Heart left ventricle (tissue), 16 donors: ENCODE measurements around the gene FCGR1A. TPM values are rescaled to one million over a fixed set of nuclear protein-coding genes. Genes with fewer than 3 reads are reported as not detected.
A peak's percentile ranks its signal among the peaks of the same experiment; 100 is the strongest.
"Not testable (repeated sequence)": the region's sequence is repeated elsewhere in the genome, so short reads cannot be mapped to it uniquely, and the experiment has no call there.

ENCODE experiments used
- ATAC-seq, 4 donors: fragments of 200-7000 bp; cut with Tn5 transposase; one replicate each; pipeline ENCODE4 v1.9.1; 2020 to 2022; ENCODE audit warnings: moderate library complexity in 4 of 4, mild to moderate bottlenecking in 3 of 4, moderate number of reproducible peaks in 1 of 4
- DNase-seq, 5 donors: peaks; one replicate each; pipeline ENCODE4 v3.0.0-alpha.2; 2020
- H3K27ac ChIP-seq, 12 donors: fragments of 200-600 bp; sonication (generic) in 4 of 12; one replicate each; pipeline versions ENCODE4 v1.5.0 to v1.8.0; 2016 to 2022; ENCODE audit warnings: mild to moderate bottlenecking in 2 of 12
- H3K27me3 ChIP-seq, 9 donors: fragments of 200-600 bp; sonication (generic) in 2 of 9; one replicate each; pipeline versions ENCODE4 v1.5.1 to v1.8.0; 2016 to 2022; ENCODE audit warnings: mild to moderate bottlenecking in 3 of 9
- H3K36me3 ChIP-seq, 9 donors: fragments of 200-600 bp; sonication (generic) in 2 of 9; one replicate each; pipeline versions ENCODE4 v1.5.0 to v1.8.0; 2018 to 2022; ENCODE audit warnings: mild to moderate bottlenecking in 2 of 9
- H3K4me1 ChIP-seq, 12 donors: fragments of 200-600 bp; sonication (generic) in 4 of 12; one replicate each; pipeline versions ENCODE4 v1.5.0 to v1.8.0; 2016 to 2022; ENCODE audit warnings: mild to moderate bottlenecking in 3 of 12
- H3K4me3 ChIP-seq, 12 donors: fragments of 200-600 bp; sonication (generic) in 4 of 12; one replicate each; pipeline versions ENCODE4 v1.5.0 to v1.8.0; 2017 to 2022; ENCODE audit warnings: mild to moderate bottlenecking in 9 of 12, moderate library complexity in 4 of 12
- H3K9me3 ChIP-seq, 12 donors: fragments of 200-600 bp; sonication (generic) in 4 of 12; one replicate each; pipeline versions ENCODE4 v1.5.0 to v1.8.0; 2016 to 2022; ENCODE audit warnings: mild to moderate bottlenecking in 1 of 12
- WGBS, 4 donors: extraction: QIAGEN DNeasy Blood & Tissue Kit in 2 of 4; methylation state at CpG; one replicate each; pipeline versions ENCODE4 v1.1.5 to v1.1.7; 2013 to 2018; 5-methylcytosine and 5-hydroxymethylcytosine counted together
- intact Hi-C, 10 donors: fragments of 100-400 bp; cut with DNase I; formaldehyde crosslinking; loops; one replicate each; pipeline versions ENCODE4 v1.11.1 to v1.14.2; 2022
- polyA plus RNA-seq, 2 donors: library from polyadenylated mRNA; stranded (reverse); fragments of 200-250 nt; gene quantifications; one replicate each; pipeline ENCODE4 v1.2.3, GENCODE V29; 2013
- total RNA-seq, 9 donors: library from RNA; depleted of rRNA in 2 of 9; stranded (reverse); fragments of >200 nt in 2 of 9; fragmentation: NEBNext Ultra II Directional in 3 of 9; extraction: Animal tissue kit (Norgen Biotek cat#: 25700) in 3 of 9; gene quantifications; one replicate each; pipeline versions ENCODE4 v1.1.0 to v1.2.4, GENCODE V29; 2016 to 2023
- TF ChIP-seq, protein P1 (sequence below), 12 donors: fragments of 200-600 bp; sonication (generic) in 4 of 12; IDR thresholded peaks; one replicate each; pipeline versions ENCODE4 v1.5.0 to v1.8.0; 2018 to 2022; ENCODE audit warnings: antibody characterized with exemption in 12 of 12, mild to moderate bottlenecking in 5 of 12
- donor health status: ischemic (EF 13 %, LVEDD 7.1; RV severe dilation, severe dysfunction).
- donor health status: healthy with polysubstance abuse.
- donor health status: DM: no; HTN: yes; CAD: no.
- donor health status: DM: no; HTN: no; CAD: no.
- donor health status: ischemic (EF 25% LVEDD 6.9; RV normal size, moderate dysfunction).
- donor health status: ischemic (EF 25% LVEDD 5.7; RV mildly dilated, moderate dysfunction).
- donor health status: healthy.
- donor health status: DM: yes; HTN: yes; CAD: no.
- donor health status: ischemic (EF 35%, LVEDD 5.7; RV mildly dilated, moderate dysfunction).
- donor health status: nonischemic (EF 11% LVEDD 7.7; RV severe dilation, severe dysfunction).
- donor health status: DM: yes; HTN: yes; CAD: no.
- donor health status: PGD.
- donor health status: ischemic (EF 29% LVEDD 5.4; RV normal size, mild dysfunction).
- donor health status: nonischemic (EF 23%, LVEDD 6.1; RV moderate dilation, normal function).

The FCGR1A gene
- total and polyA plus RNA-seq, 11 donors, result 0.37 to 52.0 (median 1.9) TPM; not detected in 1

DNA sequence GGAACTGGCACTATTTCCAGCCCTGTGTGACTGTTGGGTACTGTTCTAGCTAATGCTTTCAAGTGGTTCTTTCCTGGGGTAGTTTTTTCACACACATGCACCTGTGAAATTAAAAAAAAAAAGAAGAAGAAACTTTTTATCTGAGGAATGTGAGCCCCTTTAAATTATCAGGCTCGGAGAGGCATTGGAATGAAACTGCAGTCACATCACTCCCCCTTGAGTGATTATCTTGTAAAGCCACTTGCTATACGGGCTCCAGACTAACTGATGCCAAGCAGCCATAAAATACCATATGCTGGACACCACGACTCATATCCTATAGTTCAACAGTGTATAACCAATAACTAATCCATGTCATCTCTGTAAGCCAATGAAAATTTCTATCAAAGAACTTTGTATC lies 5.4 kb upstream of the FCGR1A start:
- 17 to 26% (median 24%) methylated on average over 2 of the region's 3 CpGs for WGBS, 4 donors
- H3K27ac ChIP-seq, result not testable (repeated sequence)

DNA sequence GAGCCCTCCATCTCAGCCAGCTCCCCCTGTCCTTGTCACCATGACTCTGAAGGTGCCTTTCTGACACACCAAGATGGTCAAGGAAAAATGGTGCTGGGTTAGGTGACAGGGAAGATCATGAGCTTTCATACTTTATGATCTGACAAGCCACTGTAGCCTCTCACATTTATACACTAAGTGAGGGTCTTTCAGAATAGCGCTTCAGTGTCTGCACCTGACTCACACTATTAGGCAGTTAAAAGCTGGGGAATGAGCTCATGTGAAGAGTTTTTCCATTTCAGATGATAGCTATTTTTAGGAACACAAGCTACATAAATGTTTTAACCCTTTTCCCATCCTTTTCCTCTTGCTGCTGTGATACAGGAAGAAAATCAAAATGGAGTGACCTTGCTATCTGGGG lies 4.2 kb upstream of the FCGR1A start:
- not testable (repeated sequence) for H3K36me3 ChIP-seq

More for the DNA sequence above, 5.4 kb upstream of the FCGR1A start:
- H3K9me3 ChIP-seq, H3K27me3 ChIP-seq, ATAC-seq, H3K4me1 ChIP-seq, intact Hi-C loops, DNase-seq, H3K4me3 ChIP-seq, H3K36me3 ChIP-seq: not testable (repeated sequence)

DNA sequence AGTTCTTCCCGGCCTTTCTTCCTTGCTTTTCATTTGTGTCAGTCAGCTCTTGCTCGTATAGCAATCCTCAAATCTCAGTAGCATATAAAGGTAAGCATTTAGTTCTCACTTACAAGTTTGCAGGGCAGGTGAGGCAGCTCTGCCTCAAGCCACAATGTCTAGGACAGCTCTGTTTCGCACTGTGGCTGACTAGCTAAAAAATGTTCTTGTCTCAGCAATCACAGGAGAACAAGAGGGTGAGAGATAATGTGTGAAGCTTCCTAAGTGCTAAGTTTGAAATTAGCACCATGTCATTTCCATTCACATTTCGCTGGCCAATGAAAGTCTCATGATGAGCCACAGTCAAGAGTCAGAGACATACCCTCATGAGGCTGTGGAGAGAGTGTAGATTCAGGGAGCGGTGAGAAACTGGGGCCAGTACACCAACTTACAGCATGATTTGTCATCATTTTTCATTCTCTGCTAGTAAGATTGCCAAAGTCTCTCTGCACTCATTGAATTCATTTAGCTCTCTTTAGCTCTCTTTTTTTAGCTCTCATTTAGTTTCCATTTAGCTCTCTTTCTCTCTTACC lies 995 bp upstream of the FCGR1A start:
- ATAC-seq, result not testable (repeated sequence)

More for the DNA sequence above, 4.2 kb upstream of the FCGR1A start:
- H3K27ac ChIP-seq, H3K4me3 ChIP-seq, H3K4me1 ChIP-seq, ATAC-seq, H3K9me3 ChIP-seq, H3K27me3 ChIP-seq, DNase-seq, intact Hi-C loops: not testable (repeated sequence)
- WGBS, 4 donors, result 10 to 18% methylated on average over 1 of the region's 1 CpG; no CpG with 5 or more reads in 2 of the 4 donors

DNA sequence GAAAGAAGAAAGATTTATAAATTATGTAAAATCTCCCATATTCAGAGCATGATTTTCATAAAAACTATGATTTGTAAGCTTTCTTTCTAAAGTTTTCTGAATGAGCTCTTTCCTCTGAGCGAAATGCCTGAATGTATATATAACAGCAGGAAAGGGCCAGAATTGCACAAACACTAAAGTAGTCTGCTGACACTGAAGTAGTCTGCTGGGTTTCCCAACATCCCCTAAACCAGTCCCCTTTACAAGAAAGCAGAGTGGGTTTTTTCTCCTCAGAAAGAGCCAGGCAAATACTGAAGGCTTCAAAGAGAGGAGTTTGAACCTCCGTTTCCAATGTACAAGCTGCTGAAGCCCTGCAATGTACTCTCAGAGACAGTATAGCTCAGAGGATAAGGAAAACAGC lies 795 bp downstream of the FCGR1A start:
- H3K9me3 ChIP-seq, ATAC-seq, H3K4me1 ChIP-seq, DNase-seq, H3K27me3 ChIP-seq, H3K27ac ChIP-seq, H3K36me3 ChIP-seq, H3K4me3 ChIP-seq, intact Hi-C loops: not testable (repeated sequence)
- WGBS, 4 donors, result no CpG with 5 or more reads among the region's 2 CpGs

More for the DNA sequence above, 995 bp upstream of the FCGR1A start:
- H3K4me3 ChIP-seq, H3K27me3 ChIP-seq, intact Hi-C loops, H3K36me3 ChIP-seq, H3K27ac ChIP-seq, H3K9me3 ChIP-seq, DNase-seq, H3K4me1 ChIP-seq: not testable (repeated sequence)
- 66 to 72% (median 70%) methylated on average over 5 of the region's 5 CpGs for WGBS, 4 donors

DNA sequence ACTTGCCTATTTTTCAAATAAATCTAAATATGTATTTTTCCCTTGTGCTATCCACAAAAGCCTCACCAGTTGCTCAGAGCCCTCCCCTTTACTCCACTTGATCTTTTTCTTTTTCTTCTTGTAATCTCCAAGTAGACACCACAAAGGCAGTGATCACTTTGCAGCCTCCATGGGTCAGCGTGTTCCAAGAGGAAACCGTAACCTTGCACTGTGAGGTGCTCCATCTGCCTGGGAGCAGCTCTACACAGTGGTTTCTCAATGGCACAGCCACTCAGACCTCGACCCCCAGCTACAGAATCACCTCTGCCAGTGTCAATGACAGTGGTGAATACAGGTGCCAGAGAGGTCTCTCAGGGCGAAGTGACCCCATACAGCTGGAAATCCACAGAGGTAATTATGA lies 1.4 kb downstream of the FCGR1A start:
- WGBS, 4 donors, result 71 to 80% (median 74%) methylated on average over 3 to 4 of the region's 4 CpGs; no CpG with 5 or more reads in 1 of the 4 donors
- DNase-seq, ATAC-seq, H3K4me1 ChIP-seq, H3K9me3 ChIP-seq, H3K36me3 ChIP-seq, intact Hi-C loops, H3K27ac ChIP-seq, H3K27me3 ChIP-seq: not testable (repeated sequence)
- peak overlapping the region in 1 of 12 donors; percentile 26 for H3K4me3 ChIP-seq

DNA sequence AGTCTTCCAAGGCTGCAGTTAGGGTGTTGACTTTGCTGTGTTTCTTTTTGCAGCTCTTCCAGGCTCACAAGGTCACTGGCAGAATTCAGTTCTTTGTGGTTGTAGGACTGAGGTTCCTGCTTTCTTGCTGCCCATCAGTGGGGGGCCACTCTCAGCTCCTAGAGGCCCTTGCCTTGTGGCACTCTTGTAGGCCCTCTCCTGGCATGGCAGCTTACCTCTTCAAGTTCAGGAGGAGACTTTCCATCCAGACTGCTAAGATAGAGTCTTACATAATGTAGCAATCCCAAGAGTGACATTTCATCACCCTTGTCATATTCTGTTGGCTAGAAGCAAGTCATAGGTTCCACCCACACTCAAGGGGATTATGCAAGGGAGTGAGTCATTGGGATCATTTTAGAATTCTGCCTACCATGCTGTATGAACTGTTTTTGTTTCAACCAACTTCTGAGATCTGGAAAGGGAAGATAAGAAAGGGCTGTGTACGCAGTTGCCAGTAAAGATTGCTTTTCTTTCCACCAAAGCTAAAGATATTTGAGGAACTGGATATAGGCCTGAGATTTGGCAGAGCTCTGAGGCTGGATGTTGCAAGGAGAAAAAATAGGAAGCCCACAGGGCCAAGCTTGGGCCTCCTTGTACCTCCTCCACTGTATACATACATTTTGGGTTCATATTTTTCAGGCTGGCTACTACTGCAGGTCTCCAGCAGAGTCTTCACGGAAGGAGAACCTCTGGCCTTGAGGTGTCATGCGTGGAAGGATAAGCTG lies 5.4 kb downstream of the FCGR1A start:
- DNase-seq (peak in 2 of 5 donors; percentile 29 to 31), ATAC-seq (peak; percentile 61 to 88 (median 84))
- intact Hi-C loops, H3K4me3 ChIP-seq, H3K36me3 ChIP-seq, H3K9me3 ChIP-seq, H3K4me1 ChIP-seq, H3K27me3 ChIP-seq: not testable (repeated sequence)
- 70 to 100% (median 80%) methylated on average over 2 to 3 of the region's 3 CpGs for WGBS, 4 donors
- H3K27ac ChIP-seq, result peak overlapping the region in 1 of 12 donors; percentile 42

DNA sequence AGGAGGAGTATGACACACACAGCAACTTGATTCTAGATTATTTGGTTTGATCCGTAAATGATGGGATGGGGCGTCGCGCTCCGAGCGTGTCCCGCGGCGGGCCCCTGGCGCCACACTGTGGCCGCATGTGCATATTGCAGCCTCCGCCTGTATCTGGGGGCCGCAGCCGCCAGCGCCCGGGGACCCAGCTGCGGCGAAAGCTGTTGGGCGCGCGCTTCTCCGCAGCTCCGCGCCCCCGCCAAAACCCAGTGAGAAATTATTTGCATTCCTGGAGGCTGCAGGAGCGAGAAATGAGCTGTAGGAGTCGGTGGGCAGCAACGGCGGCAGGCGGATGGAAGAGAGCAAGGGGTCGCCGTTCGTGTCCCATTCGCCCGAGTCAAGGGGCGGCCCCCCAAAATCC lies 10.0 kb downstream of the FCGR1A start:
- H3K27me3 ChIP-seq, H3K36me3 ChIP-seq, H3K4me1 ChIP-seq, H3K9me3 ChIP-seq, intact Hi-C loops: not testable (repeated sequence)
- TF ChIP-seq, protein P1, sequence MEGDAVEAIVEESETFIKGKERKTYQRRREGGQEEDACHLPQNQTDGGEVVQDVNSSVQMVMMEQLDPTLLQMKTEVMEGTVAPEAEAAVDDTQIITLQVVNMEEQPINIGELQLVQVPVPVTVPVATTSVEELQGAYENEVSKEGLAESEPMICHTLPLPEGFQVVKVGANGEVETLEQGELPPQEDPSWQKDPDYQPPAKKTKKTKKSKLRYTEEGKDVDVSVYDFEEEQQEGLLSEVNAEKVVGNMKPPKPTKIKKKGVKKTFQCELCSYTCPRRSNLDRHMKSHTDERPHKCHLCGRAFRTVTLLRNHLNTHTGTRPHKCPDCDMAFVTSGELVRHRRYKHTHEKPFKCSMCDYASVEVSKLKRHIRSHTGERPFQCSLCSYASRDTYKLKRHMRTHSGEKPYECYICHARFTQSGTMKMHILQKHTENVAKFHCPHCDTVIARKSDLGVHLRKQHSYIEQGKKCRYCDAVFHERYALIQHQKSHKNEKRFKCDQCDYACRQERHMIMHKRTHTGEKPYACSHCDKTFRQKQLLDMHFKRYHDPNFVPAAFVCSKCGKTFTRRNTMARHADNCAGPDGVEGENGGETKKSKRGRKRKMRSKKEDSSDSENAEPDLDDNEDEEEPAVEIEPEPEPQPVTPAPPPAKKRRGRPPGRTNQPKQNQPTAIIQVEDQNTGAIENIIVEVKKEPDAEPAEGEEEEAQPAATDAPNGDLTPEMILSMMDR (IDR thresholded peaks at IDR 0.05), result peak; percentile 8 to 61 (median 48)
- Histone ChIP-seq H3K4me3 (peak overlapping the region; percentile 41 to 90 (median 62)), H3K27ac (peak overlapping the region; percentile 26 to 90 (median 84))
- WGBS, 4 donors, result 0 to 1% methylated on average over 21 to 30 of the region's 36 CpGs; no CpG with 5 or more reads in 2 of the 4 donors
- ATAC-seq (peak; percentile 69 to 86 (median 80)), DNase-seq (peak; percentile 35 to 78 (median 48))
